Nucleus accumbens (tissue), 56 donors: ENCODE results near the gene PLA2G2D.
A peak's percentile ranks its signal among the peaks of the same experiment; 100 is the strongest.

Source experiments
- DNase-seq, 56 donors: peaks; one replicate each; lab custom pipeline; 2025; lab: John Stamatoyannopoulos, UW

The PLA2G2D gene, protein sequence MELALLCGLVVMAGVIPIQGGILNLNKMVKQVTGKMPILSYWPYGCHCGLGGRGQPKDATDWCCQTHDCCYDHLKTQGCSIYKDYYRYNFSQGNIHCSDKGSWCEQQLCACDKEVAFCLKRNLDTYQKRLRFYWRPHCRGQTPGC

DNA sequence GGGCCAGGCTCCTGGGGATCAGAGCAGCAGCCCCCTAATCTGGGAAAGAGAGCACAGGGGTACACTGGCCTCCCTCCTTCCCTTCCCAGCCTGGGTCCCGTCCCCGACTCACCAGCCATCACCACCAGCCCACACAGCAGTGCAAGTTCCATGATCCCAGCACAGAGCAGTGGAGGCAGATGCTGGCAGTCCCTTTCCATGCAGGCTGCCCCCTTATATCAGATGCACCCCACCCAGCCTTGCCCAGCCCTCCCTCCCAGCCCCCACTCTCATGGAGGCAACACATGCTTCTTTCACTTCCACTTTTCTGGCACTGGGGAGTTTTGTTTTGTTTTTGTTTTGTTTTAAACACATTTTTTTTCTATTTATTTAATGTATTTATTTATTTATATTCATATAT, at the start of gene PLA2G2D:
Gene PLA2G2D, minus strand, starts transcription at position 190 of the 400 bp plus-strand sequence. Its CDS starts 38 bp downstream, at position 152.
- no peak for DNase-seq

DNA sequence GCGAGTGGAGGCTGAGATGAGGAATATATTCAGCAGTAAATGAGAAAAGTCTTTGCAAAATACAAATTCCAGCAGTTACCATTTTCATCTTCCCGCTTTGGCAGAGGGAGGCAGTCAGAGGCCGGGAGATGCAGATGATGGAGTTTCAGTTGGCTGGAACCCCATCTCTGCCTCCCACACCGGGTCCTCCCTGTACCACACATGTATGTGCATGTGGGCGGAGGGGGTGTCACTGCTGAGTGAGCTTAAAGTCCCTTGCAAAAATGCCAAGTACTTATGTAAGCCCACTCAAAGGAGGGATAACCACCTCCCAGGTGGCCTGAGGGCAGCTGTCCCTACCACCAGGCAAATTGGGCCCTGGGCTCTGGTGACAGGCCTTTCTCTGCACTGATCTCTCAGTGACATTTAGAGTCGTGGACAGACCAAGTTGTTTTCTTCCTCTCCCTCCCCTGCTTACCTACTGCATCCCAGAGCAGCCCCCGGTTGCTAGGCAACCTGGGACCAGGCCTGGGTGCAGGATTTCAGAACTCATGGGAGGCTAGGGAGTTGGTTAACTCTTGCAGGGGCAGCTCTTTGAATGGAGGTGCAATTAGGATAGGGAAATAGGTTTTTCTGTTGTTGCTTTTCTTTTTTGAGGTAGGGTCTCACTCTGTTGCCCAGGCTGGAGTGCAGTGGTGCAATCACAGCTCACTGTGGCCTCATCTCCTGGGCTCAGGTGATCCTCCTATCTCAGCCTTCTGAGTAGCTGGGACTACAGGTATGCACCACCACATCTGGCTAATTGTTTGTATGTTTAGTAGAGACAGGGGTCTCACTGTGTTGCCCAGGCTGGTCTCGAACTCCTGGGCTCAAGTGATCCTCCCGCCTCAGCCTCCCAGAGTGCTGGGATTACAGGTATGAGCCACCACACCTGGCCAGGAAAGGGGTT, 49.5 kb upstream of the PLA2G2D start:
- peak in 13 of 56 donors; percentile 9 to 46 (median 23) for DNase-seq

DNA sequence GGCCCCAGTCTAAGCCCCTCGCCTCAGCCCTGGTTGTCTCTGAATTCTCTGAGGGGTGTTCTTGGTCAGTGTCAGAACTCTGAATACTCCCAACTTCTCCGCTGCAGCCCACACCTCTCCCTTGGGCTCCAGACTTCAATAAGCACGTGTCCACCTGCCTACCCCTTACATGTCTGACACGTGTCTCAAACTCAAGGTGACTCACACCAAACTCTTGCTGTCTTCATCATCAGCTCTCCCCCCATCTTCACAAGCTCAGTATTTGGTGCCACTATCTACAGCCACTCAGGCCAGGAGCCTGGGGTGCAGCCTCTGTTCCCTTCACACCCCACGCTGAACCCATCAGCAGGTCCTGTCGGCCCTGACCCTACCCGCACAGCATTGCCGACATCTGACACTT, 47.8 kb upstream of the PLA2G2D start:
- DNase-seq, result no peak

DNA sequence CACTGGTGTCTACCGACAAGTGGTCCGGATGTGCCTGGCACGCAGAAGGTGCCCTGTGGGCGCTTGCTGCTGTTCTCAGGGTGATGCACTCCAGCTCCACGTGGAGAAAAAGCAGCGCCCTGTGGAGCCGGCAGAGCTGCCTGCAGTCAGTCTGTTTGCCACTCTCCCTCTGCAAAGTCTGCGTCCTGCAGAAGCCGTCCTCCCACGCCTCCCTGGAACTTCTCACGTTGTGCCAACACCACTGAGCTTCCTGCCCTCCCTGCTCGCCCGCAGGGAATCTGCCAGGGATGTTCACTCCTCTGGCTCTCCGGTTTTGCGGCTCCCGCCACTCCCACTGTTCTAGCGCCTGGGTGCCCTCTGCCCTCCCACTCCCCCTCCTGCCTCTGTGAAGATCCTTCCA, 46.7 kb upstream of the PLA2G2D start:
- DNase-seq, result peak in 1 of 56 donors; percentile 10

DNA sequence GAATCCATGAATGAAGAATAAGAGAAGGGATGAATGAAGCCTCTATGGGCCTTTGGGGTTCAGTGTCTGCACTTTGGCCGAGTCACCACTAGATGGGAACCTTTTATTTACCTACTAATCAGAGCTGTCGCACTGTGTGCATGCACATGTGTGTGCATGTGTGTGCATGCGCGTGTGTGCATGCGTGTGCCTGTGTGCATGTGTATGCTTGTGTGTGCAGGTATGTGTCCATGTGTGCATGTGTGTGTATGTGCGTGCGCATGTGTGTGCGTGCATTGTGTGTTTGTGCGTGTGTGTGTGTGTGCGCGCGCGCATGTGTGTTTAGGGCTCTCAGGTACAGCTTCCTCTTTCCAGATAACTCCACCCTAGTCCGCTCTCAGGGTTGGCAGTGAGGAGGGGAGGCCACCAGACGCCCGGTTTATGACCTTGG, 46.2 kb upstream of the PLA2G2D start:
- DNase-seq, result no peak

DNA sequence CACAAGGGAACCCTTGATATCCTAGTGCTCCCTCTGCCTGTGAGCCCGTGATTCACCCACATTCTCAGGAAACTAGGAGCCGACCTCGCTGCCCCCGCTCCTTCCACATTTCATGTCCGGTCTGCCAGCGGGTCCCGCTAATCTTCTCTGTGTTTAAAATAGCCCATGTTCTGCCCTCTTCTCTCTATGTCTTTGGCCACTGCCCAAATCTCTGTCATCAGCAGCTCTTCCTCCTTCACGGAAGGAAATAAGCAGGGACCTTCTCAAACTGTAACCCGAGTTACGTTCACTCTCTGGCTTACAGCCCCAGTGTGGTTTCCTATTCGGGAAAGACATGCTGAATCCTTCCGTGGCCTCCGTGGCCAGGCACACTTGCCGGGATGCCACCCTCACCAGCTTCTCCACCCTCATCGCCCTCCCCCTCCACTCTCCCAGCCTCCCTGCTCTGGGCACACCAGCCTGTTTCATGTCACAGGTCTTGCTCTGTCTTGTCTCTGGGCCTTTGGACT, 45.4 kb upstream of the PLA2G2D start:
- DNase-seq, result peak in 14 of 56 donors; percentile 8 to 47 (median 20)

DNA sequence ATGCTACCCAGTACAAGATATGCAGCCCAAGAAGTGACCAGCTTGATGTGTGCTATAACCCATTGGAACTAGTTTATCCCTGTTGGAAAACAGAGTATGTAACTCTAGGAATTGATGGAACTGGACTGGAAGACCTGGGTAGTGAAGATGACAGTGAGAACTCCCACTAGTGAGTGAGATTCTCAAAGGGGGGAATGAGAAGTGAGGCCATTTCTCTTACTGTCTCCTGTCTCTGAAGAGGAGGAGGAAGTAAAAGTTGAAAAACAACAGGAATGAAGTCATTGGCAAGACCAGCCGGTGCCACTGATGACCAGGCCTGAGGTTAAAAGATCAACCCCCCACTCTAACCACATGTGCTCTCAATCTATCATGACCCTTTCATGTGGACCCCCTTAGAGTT, 40.7 kb upstream of the PLA2G2D start:
- no peak for DNase-seq

DNA sequence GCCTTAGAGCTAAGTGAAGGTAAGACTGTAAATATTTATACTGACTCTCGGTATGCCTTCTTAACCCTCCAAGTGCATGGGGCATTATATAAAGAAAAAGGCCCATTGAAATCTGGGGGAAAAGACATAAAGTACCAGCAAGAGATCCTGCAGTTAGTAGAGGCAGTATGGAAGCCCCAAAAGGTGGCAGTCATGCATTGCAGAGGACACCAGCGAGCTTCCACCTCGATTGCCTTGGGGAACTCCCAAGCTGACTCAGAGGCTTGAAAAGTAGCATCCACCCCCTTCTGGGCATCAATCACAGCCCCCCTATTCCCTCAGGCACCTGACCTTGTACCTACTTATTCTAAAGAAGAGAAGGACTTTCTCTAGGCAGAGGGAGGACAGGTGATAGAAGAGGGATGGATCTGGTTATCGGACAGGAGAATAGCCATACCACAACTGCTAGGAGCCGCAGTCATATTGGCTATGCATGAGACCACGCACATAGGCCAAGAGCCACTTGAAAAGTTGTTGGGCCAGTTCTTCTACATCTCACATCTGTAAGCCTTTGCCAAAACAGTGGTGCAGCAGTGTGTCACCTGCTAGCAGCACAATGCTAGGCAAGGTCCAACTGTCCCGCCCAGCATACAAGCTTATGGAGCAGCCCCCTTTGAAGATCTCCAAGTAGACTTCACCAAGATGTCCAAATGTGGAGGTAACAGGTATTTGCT, 39.2 kb upstream of the PLA2G2D start:
- DNase-seq, result no peak

DNA sequence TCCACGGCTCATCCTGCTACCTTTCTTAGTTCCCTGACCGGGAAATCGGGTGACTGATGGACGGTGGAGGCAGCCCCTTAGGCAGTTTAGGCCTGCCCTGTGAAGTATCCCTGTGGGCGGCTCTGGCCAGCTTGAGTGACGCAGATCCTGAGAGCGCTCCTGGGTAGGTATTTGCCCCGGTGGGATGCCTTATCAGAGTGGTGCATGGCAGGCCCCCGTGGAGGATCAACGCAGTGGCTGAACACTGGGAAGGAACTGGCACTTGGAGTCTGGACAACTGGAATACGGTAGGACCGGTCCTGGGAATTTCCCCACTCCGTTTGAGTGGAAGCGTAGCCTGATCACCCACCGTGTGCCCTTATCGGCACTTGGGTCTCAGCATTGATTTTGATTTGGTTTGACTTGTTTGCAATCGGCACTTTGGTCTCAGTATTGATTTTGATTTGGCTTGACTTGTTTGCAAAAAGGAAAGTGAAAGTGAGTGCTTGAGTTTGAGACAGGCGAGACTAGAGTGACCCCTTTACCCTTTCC, 35.0 kb upstream of the PLA2G2D start:
- no peak for DNase-seq

DNA sequence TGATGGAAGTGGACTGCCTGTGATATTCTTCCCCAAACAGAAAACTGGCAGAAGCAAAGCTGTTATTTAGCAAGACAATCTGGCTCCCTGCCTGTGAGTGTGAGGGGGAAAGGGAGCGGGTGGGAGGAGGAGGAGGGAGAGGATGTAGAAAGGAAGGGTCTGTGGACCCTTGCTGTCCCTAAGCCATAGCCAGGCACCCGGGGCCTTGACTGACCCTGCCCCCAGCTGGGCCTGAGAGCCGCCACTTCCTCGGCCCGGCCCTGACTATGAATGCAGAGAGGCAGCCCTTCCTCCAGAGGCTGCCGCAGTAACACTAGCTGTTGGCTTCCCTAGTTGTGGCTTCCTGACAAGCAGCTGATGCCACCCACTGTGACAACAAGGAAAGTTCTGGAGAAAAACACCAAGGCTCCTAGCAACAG, 33.7 kb upstream of the PLA2G2D start:
- peak in 43 of 56 donors; percentile 11 to 75 (median 46) for DNase-seq

DNA sequence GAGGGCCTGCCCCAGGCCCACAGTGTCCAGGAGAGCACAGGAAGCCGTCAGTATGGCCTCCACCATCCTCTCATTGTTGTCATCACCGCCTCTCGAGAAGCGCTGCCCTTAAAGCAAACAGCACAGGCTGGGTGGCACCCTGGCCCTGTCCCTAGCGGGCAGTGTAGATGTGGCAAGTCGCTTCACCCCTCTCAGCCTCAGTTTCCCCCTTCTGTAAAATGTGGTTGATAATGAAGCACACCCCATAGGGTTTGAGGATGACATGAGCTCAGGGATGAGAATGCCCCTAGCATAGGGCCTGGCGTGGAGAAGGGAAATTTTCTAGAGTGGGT, 33.2 kb upstream of the PLA2G2D start:
- no peak for DNase-seq

DNA sequence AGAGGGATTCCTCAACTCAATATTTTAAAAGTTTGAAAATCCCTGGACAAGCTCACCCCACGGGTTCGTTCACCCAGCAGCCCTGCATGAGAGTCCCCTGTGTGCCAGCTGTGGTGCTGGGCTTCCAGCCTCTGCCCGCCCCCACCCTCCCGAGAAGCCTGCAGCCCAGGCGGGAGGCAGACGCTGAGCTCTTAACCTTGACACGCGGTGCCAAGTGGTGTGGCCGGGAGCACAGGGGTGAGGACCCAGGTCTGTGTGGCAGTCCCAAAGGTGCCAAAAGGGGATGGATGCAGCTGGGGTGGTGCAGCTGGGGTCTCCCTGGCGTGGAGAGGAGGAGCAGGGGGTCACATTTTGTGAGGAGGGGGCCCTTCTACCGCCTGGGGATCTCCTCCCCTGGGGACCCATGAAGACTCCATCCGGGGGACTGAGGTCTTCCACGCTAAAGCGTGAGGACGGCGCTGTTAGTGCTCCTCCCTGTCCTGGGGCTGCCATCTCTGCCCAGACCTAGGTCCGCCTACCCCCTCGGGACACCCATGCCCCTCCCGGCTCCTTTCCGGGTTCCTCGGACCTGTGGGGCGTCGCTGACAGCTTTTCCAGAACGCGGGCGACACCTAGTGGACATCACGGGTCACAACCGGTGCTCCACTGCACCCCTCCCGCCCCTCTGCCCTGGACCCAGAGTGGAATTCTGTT, 32.7 kb upstream of the PLA2G2D start:
- peak in 51 of 56 donors; percentile 22 to 87 (median 62) for DNase-seq

DNA sequence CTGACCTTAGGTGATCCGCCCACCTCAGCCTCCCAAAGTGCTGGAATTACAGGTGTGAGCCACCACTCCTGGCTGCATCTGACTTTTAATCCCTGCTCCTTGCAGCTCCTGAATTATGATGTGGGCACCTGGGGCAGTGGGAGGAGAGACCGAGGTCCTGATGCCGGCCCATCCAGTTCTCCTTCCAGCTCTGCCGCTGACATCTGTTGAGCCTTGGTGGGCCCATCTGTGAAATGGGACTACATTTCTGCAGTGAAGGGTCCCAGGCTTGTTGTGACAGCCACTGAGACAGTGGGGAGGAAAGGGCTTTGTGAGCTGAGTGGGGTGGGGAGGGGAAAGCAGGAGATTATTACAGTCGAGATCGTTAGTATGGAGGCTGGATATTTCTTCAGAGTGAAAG, 31.6 kb upstream of the PLA2G2D start:
- no peak for DNase-seq

DNA sequence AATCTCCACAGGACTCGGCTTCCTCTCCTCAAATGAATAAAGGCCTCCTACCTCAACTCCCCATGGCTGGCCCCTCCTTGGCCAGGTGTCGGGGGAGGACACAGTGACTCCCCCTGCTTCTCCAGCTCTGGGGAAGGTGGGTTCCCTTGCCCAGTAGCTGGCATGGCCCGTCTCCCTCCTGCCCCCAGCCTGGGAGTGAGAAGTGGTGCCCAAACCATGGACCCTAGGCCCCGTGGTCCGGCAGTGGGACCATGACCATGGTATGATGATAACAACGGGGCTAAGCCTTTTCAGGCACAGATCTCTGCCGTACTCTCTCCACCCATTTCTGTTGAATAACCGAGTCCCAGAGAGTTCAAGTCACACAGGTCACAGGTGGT, 31.0 kb upstream of the PLA2G2D start:
- no peak for DNase-seq

DNA sequence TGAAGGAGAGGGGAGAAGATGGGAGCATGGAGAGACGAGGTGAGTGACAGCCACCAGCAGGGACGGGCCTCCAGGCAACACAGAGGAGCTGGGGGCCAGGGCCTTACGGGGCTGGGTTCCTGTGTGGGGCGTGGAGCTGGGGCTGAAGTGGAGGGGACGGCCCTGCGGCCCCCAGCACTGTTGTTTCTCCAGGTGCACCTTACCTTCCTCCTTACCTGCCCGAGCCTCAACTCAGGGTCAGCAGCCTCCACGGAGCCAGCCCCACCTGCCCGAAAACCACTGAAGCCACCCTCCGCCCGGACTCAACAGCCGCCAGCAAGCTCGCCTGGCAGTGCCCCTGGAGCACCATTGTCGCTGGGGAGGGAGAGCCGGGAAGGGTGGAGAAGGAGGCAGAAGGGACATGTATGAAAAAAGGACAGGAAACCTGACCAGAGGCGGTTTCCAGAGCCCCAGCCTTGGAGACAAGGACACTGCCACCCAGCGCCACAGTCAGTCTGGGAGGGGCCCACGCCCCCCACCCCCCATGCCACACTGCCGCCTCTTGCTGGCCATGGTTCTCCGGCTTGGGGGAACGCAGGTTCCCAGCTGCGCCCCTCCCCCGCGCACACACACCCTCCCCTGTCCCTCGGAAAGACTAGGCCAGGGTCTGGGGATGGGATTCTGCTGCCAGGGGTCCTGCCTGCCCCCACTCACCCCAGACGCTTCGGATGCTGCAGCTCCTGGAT, 30.4 kb upstream of the PLA2G2D start:
- DNase-seq, result no peak

DNA sequence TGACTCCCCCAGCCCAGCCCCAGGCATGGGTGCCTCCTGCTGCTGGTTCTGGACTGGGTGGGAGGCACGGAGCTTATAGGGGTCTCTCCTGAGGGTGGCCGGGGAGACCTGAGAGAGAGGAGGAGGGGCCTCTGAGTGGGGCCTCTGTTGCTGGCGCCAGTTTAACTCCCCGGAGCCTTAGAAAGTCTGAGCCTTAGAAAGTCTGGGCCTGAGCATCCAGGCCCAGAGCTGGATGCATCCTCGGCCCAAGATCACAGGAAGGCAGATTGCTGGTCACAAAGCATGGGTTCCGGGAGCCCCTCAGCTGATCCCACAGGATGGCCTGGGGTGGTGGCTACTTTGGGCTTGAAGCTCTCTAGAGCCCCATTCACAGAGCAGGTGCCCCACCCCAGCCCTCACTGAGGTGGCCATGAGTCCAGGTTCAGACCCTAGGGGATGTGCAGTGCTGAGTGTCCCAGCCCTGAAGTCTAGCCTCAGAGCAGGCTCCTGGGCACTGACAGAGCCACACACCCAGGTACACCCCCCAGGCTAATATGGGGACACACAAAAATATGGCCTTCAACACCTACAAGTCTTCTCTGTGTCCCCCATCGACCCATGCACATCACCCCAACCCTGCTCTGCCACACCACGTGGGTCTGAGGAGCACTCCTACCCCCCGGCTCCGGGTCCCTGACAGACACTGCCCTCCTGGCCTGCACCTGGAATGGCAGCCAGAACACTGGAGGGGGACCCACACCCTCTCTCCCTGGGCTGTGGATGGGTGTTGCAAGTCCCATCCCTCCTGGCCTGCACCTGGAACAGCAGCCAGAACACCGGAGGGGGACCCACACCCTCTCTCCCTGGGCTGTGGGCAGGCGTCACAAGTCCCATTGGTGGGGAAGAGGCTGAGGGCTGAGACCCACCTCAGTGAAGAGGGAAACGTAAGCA, 29.5 kb upstream of the PLA2G2D start:
- no peak for DNase-seq

DNA sequence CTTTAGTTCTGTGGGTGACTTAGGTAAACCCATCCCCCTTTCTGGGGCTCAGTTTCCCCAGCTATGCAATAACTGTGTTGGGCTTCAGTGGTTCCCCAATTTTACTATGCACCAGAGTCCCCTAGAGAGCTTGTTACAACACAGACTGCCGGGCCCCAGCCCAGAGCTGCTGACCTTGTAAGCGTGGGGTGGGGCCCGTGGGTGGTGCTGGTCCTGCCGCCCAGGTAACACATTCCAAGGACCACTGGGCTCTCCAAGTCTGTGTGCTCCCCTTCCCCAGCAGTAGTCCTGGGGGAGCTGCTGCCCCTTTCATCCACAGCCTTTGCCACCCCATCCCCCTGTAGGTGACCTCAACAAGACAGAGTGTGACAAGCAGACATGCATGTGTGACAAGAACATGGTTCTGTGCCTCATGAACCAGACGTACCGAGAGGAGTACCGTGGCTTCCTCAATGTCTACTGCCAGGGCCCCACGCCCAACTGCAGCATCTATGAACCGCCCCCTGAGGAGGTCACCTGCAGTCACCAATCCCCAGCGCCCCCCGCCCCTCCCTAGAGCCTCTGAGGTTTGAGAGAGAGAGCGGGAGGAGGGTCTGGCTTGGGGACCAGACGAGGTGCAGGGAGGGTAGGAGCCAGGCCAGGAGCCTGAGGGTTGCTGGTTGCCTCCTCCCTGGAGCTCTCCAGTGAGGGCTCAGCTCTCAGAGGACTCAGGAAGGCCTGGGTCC, 28.7 kb upstream of the PLA2G2D start:
- DNase-seq, result no peak
